NCI-H2227 (cell line): ENCODE measurements around the gene MSN.
"Not testable (repeated sequence)": the region's sequence is repeated elsewhere in the genome, so short reads cannot be mapped to it uniquely, and the experiment has no call there.

Experiments used
- DNase-seq: peaks from one replicate; lab custom pipeline; 2025; ENCODE audit not compliant: unreplicated experiment; lab: John Stamatoyannopoulos, UW

MSN gene

DNA sequence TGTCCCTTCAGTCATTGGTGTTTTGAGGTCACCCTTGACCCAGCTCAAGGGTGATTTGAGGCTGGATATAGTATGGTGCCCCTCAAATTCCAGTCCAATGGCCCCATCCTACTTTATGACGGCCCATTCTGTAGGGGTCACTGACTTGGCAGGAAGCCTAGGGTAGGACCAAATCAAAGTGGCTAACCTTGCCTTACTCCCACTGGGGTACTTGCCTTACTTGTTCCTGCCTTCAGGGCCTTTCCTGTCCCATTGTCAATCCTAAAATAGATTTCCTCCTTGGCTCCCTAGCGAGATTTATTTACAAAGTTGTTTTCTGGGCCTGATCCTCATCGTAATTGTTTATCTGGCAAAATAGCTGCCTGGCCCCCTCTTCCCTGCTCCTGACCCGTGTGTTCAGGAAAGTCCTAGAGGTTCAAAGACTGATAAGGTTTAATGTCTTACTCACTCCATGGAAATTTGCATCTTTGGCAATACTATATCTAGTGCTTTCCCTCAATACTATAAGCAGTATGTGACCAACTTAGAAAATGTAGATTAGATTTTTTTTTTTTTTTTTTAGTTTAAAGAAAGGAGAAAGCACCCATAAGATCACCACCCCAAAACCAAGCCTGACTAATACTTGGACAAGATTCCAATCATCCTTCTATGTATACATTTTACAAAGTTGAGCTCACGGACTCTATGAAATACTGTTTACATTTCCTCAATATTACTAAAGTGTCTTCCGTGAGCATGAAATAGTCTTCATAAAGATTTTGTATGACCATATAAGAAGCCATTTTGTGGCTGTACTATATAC lies 44.8 kb downstream of the MSN start:
- no peak for DNase-seq

DNA sequence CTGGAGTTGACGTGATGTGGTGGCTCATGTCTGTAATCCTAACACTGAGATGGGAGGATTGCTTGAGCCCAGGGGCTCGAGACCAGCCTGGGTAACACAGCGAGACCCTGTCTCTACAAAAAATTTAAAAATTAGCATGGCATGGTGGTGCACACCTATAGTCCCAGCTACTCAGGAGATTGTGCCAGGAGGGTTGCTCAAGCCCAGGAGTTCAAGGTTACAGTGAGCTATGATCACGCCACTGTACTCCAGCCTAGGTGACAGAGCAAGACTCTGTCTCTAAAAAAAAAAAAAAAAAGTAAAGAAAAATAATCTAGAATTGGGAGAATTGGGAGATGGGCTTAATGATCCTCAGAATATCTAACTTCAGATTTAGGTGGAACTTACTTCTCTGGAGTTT lies 51.1 kb downstream of the MSN start:
- DNase-seq = no peak

DNA sequence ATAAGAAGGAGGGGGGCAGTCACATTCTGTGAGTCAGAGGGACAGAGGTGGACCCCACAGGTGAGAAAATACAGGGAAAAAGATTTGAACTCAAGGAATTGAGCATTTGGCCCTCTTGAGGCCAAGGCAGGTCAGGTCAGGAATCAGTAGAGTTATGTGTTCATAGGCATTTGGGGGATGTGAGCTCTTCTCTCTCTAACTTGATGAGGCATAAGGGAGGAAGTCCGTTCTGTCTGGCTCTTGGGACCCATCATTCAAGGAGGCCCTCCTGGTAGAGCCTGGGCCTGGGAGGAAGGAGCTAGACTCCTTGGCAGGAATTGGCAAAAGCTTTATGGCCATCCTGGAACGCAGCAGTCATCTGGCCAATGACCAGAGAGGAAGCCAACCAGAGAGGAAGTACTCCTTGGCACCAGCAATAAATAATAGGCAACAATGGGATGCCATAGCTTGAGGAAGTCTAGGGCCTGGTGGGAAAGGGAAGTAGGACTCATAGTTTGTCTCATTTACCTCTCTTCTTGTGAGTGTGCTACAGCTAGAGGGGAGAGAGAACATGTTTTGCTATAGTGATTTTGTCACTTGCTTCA lies 53.0 kb downstream of the MSN start:
- DNase-seq = no peak

GRCh38 chrX:65723706-65724105 lies 56.3 kb downstream of the MSN start:
- DNase-seq = no peak

DNA sequence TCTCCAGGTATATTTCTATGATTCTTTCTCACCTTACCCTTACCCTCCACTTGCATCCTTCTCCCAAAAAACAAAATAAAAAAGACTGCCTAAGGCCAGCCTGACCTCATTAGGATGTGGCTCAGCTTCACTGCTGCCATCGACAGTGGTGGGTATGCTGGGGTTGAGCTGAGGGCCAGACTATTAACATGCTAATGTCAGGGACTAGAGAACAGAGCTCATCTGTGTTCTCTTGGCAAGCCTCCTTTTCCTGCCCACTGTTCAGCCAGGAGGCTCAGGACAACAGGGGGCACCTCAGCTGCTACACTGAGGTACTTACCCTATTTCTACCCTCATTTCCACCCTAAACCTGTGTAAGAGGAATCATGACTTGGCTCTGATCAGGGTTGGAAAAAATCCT lies 59.3 kb downstream of the MSN start:
- no peak for DNase-seq

DNA sequence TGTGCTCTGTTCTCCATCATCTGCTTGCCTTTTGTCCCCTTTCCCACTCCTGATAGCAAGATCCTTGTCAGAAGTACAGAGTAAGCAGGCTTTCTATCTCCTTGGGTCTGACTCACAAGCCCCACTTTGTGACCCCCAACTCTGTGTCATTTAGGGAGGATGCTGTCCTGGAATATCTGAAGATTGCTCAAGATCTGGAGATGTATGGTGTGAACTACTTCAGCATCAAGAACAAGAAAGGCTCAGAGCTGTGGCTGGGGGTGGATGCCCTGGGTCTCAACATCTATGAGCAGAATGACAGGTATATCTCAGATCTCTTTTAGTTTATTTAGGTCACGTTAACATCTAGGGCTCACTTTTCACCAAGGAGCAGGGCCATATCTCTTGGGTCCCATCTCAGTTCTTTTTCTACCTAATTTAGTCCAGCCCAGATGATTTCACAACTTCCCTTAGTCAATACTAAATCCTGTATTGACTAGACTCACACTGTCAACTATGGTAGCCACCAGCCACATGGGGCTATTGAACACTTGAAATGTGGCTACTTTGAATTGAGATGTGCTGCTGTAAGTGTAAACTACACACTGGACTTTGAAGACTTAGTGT lies 64.3 kb downstream of the MSN start:
- DNase-seq = no peak

DNA sequence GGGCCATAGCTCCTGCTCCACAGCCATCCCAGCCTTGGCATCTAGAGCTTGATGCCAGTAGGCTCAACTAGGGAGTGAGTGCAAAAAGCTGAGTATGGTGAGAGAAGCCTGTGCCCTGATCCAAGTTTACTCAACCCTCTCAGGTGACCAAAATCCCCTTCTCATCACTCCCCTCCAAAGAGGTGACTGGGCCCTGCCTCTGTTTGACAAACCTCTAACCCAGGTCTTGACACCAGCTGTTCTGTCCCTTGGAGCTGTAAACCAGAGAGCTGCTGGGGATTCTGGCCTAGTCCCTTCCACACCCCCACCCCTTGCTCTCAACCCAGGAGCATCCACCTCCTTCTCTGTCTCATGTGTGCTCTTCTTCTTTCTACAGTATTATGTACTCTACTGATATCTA lies 73.5 kb downstream of the MSN start:
- DNase-seq = no peak

DNA sequence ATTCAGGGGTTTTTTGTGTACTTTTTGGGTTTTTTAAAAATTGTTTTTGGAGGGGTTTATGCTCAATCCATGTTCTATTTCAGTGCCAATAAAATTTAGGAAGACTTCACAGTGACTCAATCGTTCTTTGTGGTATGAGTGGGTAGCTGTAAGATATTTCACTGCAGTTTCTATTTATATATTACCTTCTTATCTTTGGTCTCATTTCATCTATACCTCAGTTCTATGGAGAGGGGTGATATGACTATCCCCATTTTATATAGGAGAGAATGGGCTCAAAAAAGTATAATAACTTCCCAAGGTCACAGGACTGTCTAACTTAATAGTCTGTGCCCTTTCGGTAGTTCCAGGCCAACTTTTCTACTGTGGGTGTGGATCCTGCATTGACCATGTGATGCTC lies 74.4 kb downstream of the MSN start:
- DNase-seq = no peak

DNA sequence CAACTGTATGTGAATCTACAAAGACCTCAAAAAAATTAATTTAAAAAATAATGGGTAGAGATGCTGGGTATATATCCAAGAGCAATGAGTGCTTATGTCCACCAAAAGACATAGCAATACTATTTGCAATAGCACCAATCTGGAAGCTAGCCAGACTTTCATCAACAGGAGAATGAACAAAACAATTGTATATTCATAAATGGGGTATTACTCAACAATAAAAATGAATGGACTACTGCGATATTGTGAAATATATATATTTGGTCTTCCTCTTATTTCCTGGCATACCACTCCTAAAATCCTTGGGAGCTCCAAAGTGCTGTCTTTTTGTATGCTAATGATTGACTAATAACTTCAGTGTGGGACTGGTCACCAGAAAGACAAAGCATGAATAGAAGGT lies 77.5 kb downstream of the MSN start:
- DNase-seq = no peak

- no peak for DNase-seq
These were observed 78.0 kb downstream of the MSN start for GRCh38 chrX:65745427-65745826.

DNA sequence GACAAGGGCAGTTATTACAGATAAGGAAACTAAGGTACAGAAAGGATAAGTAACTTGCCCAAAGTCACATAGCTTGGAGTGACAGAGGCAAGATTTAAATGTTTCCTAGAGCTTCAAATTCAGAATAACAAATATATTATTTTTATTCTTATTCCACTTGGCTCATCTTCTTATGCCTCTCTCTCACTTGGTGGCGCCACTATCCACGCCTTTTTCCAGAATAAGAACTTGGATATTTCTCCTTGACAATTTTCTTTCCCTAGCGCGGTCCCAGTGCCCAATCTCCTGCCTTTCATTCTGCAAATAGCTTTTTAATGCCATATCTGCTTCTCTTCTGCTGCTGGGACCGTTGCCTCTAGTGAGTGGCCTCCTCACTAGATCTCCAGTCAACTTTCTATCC lies 78.5 kb downstream of the MSN start:
- no peak for DNase-seq

- no peak for DNase-seq
These were observed 83.4 kb downstream of the MSN start for GRCh38 chrX:65750674-65751469.

- DNase-seq = no peak
These were observed 84.1 kb downstream of the MSN start for GRCh38 chrX:65751519-65751918.

- no peak for DNase-seq
These were observed 84.8 kb downstream of the MSN start for GRCh38 chrX:65752294-65752693.

DNA sequence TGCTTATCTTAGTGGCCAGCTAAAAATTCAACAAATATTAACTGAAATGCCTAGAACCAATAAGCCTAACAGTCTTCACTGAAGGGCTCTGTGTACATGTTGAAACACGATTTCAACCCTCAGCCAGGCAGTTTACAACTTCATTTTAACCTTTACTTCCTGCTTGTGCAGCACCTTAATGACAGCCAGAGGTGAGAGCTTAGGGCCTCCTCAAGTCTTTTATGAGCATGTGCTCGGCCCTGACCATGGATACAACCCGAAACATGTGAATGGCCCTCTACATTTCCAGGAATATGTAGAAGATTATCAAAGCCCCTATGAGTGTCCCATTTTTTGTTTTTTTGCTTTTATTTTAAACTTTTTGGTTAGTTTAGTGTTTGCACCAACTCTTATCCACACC lies 88.3 kb downstream of the MSN start:
- no peak for DNase-seq

DNA sequence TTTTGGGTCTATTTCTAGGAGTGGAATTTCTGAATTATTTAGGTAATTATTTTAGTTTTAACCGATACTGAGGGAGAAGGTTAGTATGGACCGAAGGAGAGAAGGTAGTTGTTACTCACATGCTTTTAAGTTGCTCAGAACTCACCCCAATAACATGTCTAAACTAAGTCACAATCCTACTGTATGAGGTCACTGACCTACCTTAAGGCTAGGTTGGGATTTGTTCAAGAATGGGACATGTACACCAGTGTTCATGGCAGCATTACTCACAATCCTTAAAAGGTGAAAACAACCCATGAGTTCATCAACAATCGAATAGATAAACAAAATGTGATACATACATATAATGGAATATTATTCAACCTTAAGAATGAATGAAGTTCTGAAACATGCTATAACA lies 90.5 kb downstream of the MSN start:
- no peak for DNase-seq

DNA sequence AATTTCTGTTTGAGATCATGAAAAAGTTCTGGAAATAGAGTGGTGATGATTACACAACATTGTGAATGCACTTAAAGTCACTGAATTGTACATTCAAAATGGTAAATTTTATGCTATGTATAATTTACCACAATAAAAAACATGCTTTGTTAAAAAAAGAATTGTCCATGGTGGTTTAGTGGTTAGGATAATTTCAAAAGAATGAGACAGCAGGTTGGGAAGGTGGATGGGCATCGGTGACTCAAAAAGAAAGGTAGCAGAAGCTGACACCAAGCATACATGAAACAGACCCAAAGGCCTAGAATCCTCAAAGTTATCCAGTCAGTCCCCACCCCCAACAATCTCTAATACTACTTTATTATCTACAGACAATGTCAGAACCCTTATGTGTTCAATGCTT lies 91.1 kb downstream of the MSN start:
- DNase-seq = no peak

DNA sequence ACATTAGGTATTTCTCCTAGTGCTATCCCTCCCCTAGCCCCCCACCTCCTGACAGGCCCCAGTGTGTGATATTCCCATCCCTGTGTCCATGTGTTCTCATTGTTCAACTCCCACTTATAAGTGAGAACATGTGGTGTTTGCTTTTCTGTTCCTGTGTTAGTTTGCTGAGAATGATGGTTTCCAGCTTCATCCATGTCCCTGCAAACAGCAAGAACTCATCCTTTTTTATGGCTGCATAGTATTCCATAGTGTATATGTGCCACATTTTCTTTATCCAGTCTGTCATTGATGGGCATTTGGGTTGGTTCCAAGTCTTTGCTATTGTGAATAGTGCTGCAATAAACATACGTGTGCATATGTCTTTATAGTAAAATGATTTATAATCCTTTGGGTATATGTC lies 92.1 kb downstream of the MSN start:
- DNase-seq = not testable (repeated sequence)

- no peak for DNase-seq
These were observed 102.3 kb downstream of the MSN start for GRCh38 chrX:65769564-65770292.

GRCh38 chrX:65772842-65773241 lies 105.4 kb downstream of the MSN start:
- no peak for DNase-seq

DNA sequence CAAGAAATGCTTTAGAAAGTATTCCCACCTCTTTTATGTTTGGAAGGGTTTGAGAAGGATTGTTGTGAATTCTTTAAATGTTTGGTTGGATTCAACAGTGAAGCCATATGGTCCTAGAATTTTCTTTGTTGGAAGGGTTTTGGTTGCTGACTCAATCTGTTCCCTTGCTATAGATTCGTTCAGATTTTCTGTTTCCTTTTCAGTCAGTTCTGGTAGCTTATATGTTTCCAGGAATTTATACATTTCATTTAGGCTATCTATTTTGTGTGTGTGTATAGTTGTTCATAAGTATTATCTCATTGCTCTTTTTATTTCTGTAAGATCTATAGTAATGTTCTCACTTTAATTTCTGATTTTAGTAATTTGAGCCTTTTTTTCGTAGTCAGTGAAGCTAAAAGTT lies 114.4 kb downstream of the MSN start:
- DNase-seq = no peak
